Activated CD8-positive, alpha-beta memory T cell treated with anti-CD3 and anti-CD28 coated beads for 24 hours (primary cell): ENCODE data around the gene TTLL12.

Experiments
- DNase-seq: peaks from one replicate; pipeline ENCODE4 v3.0.0-alpha.2; 2020

TTLL12 gene

DNA sequence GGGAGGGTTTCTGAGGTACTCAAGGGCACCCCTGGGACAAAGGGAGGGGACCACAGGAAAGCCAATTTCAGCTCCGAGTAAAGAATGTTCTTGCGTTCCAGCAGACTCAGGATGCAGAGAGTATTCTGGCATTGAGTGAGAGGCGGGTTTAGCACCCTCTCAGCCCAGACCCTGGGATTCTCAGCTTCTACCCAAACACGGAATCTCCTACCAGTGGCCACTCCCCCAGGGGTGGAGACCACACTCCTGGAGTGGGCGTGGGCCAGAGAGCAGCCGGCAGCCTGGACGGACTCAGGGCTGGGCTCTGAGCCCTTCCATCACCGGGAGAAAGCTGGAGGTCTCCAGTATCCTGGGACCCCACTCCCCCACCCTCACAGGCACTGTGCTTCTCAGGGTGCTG is 26.1 kb upstream of the TTLL12 start:
- DNase-seq = no peak

DNA sequence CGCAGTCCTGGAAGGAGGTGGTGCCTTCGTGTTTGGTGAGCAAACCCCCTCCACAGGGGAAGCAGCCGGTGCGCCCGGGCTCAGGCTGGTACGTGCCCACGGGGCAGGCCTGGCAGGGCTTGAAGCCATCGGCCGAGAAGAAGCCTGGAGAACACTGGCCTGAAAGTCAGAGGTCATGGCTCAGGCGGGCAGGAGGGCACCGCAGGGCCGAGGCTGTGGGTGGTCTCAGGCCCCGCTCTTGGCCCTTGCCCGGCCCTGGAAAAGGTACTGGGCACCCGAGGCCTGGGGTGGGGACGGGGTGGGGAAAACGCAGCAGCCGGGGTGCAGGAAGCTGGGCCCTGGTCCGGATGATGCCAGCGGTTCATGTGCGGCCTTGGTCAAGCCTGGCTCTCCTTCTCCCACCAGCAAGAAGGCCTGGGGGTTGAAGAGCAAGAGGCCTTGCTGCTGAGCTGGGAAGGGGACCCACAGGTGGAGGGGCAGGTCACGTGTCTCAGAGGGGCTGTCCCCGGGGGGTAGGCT is 25.6 kb upstream of the TTLL12 start:
- no peak for DNase-seq

DNA sequence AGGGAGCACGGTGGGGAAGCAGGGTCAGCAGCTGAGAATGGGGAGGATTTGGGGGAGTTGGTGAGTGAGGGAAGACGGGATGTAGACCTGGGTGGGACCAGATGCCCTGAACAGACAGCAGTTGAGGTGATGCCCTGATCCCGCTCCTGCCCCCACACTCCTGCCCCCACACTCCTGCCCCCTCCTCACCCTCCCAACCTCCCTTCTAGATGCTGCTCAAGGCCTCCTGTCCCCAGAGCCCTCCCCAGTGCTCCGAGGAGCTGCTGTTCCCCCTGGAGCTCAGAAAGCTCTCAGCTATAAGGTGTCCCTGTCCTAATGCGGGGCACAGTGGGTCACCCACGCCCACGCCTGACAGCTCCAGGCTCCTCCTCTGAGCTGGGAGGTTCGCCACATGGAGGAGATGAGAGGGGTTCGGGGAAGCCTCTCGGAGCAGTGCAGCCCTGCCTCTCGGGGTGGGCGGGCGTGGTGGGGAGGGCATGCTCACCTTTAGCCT is 25.1 kb upstream of the TTLL12 start:
- DNase-seq = no peak

DNA sequence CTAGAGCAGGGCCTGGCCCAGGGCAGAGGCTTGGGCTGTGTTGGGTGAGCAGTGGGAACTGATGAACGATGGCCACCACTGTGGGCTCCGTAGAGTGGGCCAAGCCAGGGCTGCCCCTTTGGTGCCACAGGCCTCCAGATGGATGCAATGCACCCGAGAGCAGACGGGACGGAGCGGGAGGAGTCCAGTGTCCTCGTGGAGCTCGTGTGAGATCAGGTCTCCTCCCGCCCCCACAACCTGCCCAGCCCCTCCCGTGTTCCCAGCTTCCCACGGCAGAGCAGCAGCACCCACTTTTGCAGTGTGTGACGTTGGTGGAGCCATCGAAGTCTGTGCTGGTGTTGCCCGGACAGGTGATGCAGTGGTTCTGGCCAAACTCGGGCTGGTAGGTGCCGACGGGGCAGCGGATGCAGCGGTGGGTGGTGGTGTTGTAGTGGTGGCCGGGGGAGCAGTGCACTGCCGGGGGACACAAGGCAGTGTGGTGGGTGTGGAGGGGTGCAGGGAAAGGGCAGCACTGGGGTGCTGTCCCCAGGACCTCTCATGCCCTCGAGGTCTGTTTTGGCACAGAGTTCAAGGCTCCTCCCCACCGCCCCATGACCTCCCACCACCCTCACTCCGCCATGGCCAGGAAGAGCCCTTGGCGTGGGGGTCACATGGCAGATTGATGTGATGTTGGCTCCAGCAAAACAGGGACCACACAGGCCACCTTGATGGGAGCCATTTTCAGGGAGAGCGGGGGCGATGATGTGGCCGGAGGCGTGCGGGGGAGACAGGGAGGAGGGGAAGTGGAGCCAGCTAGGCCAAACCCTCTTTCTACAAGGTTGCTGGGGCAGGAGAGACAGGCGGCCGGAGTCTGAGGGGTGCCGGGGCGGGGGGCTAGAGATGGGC is 23.9 kb upstream of the TTLL12 start:
- DNase-seq = no peak

DNA sequence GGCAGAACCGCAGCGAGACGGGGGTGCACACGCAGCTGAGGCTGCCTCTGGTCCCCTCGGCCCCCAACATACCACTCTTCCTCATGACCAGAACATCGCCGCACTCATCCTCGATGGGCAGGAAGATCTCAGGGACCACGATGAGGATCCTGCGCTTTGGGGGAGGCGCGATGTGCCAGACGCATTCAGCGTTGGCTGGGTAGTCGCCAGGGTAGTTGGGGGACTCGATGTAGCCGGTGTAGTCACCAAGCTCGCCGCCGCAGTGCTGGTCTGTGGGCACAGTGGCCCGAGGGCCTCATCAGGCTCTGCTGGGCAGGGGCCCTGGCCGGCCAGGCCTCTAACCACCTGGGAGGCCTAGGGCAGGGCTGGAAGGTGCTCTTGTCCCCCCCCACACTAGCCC is 23.0 kb upstream of the TTLL12 start:
- no peak for DNase-seq

DNA sequence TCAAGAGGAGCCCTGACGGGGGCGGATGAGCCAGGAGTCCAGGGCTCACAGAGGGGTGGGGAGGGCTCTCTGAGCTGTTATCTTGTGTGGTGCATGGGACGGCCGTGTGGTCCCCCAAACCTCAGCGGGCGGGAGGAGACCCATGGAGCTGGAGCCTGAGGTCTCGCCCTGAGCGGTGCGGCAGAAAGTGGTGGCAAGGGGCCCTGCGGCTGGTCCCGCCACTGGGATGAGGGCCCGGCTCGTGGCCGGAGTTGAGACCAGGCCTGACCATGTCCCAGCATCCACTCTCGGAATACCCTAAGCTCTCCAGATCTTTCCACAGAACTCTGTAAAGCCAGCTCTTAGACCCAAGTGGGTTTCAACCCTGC is 22.6 kb upstream of the TTLL12 start:
- no peak for DNase-seq

DNA sequence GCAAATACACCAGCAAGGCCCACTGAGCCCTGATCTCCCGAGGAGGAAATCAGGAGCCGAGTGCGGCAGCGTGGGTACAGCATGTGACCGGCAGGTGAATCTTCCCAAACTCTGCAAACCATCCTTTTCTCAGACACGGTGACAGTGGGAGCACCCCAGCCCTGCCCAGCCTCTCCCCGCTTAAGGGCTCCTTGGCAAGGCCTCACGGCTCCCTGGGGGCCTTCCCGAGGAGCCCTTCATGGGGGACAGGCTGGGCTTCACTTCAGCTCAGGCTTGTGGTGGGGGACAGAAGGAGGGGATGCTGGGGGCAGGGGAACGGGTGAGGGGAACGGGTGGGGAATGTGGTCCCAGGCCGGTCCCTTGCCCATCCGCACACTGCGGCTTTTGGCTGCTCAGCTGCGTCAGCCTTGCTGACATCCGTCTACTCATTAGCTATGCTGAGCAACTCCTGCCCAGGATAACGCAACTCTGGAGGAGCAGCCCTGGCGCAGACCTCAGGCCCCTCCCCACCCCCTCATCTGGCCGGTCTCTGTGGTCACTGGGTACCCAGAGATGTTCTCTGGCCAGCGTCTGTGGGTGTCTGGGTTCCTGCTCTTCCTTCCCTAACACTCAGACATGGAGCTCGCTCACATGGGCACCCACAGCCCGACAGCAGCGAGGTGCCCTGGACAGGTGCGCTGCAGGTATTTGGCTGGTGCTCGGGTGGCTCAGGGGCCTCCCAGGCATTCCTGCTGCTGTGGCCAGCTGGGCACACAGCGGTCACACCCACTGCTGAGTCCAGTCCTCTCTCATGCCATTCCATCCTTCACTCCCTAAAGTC is 22.0 kb upstream of the TTLL12 start:
- DNase-seq = no peak

DNA sequence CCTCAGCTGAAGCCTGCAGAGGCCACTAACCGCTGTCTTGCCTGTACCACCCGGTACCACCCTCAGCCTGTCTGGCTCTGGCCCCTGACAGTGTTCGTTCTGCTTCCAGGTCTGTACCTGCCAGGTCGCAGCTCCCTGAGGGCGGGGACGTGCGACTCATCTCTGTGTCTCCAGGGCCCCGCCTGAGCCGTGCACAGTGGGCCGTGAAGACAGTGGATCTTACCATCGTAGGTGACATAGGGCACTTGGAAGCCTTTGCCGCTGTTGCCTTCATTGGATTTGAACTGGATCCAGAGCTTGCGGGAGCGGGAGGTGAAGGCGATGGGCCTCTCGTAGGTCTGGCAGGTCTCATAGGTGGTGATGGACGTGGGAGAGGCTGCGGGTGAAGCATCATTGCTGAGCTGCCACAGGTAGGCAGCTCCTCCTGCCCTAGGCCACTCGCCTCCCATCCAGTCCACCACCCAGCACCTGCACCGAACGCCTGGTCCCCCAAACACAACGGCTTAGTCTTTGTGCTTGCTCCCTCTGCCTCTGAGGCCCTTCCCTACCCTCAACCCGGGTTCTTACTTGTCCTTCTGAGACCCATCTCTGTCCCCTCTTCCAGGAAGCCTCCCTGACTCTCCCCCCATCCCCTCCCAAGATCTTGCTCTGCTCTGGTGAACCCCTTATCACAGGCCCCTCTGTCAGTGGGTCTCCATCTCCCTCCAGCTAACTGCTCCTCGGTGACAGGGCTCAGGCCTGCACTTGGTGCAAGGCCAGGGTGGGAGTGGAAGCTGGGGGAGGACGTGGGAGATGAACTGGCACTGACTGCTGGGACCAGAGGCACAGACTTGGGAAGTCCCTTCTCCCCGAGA is 21.1 kb upstream of the TTLL12 start:
- no peak for DNase-seq

DNA sequence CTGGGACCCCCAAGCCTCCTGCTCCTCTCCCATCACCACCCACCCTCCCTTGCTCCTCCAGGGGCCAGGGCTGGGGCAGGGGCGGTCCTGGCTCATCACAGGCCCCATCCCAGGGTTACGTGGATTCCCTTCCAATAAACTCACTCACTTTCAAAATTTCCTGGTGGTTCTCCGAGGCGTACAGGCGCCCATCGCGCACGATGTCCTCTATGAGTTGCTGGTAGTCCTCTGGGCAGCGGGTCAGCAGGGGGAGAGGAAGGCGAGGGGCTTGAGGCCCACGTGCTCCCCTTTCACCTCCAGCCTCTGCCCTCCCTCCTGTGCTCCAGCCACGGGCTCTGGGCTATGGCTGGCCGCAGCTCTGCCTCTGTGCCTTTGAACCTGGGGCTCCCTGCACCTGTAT is 20.5 kb upstream of the TTLL12 start:
- no peak for DNase-seq

DNA sequence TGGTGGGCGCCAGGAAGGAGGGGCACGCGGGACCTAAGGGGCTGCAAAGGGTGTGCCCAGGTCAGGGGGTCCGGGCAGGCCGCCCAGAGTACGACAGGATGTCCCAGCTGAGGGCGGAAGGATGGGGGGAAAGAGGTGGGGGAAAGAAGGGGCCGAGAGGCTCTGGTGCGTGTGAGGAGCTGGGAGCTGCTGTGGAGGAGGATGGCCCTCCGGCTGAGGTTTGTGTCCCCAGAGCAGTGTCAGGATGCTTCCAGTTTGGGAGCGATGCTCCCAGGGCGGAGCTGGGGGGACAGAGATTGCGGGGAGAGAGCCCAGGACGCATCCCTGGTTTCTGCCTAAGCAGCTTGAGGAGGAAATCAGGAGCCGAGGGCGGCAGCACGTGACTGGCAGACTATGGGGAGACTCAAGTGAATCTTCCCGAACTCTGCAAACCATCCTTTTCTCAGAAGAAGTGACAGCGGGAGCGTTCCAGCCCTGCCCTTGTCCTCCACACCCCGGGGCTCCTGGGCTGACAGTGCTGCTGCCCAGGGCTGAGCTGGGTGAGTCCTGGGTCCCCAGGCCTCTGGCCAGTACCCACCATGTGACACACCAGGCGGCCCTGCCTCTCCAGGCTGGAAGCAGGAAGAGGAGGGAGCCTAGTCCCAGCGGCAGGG is 19.7 kb upstream of the TTLL12 start:
- no peak for DNase-seq

DNA sequence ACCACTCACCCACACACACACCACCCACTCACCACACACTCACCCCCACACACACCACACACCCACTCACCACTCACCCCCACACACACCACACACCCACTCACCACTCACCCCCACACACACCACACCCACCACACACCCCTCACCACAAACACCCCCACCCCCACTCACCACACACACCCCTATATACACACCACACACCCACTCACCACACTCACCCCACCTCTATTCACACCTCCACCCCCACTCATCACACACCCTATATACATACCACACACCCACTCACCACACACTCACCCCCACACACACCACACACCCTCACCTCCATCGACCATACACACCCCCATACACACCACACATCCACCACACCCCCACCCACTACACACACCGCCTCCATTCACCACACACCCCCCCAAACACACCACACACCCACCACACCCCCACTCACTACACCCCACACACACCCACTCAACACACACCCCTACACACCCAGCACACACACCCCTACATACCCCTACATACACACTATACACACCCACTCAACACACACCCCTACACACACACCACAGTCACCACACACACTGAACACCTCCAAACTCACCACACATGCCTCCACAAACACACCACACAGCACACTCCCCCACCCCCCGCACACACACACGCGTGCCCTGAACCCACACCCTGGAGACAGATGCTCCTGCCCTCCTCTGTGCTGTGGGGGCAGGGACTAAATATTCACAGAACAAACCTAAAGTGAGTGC is 19.0 kb upstream of the TTLL12 start:
- no peak for DNase-seq

DNA sequence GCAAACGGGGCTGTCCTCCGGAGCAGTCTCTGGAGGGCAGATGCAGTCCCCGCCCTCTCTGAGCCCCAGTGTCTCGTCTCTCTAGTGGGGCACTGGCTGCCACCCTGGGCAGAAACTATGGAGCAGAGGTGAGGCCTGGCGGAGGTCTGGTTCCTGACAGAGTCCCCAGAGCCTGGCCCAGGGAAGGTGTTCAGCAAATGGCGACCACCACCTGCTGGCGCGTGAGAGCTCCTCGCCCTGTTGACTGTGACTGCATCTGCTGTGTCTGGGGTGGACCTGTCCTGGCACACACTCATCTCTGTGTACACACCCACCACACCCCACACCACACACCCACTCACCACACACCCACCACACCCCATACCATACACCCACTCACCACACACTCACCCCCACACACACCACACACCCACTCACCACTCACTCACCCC is 18.3 kb upstream of the TTLL12 start:
- no peak for DNase-seq

DNA sequence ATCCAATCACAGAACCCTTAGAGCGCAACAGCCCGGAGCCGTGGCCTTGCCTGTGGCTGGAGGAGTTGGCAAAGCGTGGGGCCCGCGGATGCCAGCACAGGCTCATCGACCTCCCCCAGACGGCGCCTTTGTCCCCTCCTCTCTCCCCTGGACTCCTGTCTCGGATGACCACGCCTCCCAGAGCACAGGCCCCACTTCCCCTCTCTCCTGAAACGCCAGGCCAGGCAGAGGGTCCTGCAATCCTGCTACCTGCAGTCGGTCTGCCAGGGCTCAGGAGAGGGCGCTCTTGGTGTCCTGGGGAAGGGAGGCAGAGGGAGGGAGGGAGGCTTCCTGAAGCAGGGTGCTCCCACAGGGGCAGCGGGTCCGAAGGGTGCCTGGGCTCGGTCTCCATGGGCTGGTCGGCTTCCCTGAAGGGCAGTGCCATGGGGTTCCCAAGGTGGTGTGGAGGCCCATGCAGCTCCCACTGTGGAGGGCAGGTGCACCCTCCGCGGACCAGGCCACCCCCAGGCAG is 16.6 kb upstream of the TTLL12 start:
- no peak for DNase-seq

DNA sequence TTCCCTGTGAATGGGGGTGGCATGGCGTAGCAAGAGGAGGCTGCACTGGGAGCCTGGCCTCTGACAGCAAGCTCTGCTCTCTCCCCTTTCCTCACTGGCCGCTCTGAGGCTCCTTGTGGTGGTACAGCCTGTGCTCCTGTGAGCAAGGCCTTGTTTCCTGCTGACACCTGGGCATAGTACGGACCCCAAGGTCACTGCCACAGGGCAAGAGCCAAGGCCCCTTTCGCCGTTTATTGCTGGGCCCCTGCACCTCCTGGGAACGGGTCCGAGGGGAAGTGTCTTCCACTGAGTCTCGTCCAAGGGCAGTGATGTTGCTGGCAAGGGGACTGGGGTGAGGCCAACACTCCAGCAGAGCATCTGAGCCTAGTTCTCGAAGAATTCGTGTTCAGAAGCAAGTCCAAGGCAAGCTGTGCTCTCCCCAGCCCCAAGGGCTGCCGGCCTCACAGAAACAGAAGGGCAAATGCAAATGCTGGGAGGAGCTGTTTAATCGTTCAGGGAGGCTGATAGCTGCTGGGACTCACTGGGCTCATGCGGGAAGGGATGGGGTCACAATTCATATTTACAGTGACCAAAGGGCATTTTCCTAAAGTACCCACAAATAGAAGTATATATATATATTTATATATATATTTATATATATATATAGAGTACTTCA is 15.9 kb upstream of the TTLL12 start:
- no peak for DNase-seq

DNA sequence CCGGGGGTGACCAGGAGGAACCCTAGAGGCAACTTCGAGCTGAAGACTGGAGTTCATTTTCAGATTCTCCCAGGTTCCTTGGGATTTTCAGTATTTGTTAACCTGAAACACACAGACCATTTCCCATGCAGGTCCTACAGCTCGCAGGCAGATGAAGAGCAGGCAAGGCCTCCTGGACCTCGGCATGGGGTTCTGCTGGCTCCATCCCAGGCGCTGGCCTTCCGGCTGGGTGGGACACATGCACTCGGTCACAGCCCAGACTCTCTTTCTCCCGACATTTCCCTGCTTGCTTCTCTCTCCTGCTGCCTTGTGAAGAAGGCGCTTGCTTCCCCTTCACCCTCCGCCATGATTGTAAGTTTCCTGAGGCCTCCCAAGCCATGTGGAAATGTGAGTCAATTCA is 15.4 kb upstream of the TTLL12 start:
- no peak for DNase-seq

DNA sequence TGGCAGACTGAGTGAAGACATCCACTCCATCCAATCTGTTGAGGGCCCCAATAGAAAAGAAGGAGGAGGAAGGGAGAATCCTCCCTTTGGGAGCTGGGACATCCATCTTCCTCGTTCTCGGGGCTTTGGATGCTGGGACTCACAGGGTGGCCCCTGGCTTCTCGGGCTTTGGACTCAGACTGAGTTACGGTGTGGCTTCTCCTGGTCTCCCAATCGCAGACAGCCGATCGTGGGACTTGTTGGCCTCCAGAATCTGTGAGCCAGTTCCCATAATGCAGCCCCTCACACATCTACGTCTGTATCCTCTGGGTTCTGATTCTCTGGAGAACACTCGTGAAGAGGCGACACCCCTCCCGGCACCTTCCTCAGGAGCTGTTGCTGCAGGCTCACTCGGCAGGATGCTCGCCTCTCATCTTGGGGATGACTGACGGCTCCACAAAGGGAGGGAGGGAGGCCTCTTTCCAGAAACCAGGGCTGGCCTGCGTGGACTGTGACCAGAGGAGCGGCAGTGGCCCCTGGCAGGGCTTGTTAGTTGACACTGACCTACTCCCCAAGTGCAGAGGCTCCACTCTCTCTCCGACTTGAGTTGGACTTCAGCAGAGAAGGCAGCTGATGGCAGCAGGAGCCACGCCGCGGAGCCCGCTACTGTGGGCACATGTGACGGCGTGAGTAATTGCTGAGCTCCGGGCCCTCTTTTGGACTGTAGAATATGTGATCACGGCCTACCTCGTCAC is 14.7 kb upstream of the TTLL12 start:
- DNase-seq = no peak

DNA sequence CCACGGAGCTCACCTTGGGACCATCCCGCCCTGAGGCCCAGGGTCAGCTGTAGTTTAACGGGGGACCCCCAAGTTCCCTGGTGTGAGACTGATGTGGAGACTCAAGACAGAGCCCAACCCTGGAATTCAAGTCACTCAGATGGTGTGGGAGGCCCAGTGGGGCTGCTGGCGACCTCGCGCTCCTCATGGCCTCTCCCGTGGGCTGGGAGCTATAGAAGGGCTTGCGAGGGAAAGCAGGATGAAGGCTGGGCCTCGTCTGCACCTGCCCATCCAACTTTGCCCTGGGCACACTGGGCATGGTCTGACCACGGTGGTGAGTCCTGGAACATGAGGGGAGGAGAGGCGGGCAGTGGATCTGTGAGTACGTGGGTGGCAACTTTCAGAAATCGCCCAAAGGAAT is 13.6 kb upstream of the TTLL12 start:
- DNase-seq = no peak

DNA sequence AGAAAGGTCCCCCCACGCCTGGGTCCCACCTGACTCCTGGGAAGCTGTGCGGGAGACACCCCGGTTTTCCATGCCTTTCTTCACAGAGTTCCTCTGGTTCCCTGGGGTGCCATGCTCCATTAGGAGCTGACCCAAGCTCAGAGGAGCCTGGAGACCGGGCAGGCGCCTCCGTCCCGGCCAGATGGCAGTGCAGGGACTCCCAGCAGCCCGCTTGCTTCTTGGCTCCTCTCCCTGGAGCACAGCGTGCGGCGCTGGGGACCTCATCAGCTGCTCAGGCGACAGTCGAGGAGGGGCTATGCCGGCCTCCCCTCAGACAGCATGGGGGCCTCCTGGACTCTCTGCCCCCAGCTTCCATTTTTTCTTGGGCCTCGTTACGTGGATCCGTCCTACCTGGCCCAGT is 13.1 kb upstream of the TTLL12 start:
- DNase-seq = no peak

DNA sequence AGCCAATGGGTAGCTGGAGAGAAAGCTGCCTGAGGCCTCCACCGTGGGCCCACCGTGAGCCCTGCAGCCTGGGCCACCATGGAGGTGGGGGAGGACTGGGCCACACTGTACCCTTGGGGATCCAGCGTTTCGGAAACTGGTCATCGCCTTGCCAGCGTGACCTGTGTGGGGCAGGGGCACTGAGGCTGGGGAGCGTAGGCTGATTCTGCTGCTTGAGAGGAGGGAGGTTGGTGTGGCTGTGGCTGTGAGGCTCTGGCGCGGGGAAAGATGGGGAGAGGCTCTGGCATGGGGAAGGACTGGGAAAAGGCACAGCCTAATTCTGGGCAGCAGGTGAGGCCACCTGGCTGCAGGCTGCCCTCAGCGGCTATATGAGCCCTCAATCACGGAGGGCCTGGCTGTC is 12.6 kb upstream of the TTLL12 start:
- DNase-seq = no peak

DNA sequence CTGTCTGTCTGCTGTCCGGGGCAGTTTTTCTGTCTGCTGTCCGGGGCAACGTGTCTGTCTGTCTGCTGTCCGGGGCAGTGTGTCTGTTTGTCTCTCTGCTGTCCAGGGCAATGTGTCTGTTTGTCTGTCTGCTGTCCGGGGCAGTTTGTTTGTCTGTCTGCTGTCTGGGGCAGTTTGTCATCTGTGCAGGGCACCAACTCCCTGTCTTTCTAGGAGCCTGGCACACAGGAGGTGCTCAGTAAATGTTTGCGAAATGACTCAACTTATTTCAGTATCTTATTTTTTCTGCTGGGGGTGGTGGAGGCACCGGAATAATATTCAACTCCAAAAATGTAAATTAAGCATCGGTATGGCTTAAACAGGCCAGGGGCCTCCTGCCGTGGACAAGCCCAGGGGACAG is 12.0 kb upstream of the TTLL12 start:
- DNase-seq = no peak
